AG04449 (cell line): ENCODE data around the gene ASF1A.

ENCODE experiments used
- CTCF ChIA-PET: fragments of 350-600 bp; formaldehyde crosslinking; extraction: SDS; loops from one replicate; lab custom pipeline; 2021; ENCODE audit warnings: antibody characterized with exemption; lab: Yijun Ruan, JAX
- POLR2A ChIA-PET: fragments of 400-600, 350-600 bp; formaldehyde crosslinking; extraction: SDS; loops from one replicate; lab custom pipeline; 2020; ENCODE audit warnings: antibody characterized with exemption, inconsistent platforms; lab: Yijun Ruan, JAX
- DNase-seq: peaks from one replicate; pipeline ENCODE4 v3.0.0-alpha.2; 2010; ENCODE audit warnings: low read depth, low spot score
- H3K4me3 ChIP-seq: 2 replicates; pipeline ENCODE4 v1.5.1; 2011; ENCODE audit warnings: low read depth, mild to moderate bottlenecking, control low read depth, low read length
- TF ChIP-seq, protein P1 (sequence below): IDR thresholded peaks from one replicate; pipeline ENCODE4 v1.5.1; 2011; ENCODE audit warnings: mild to moderate bottlenecking, moderate library complexity, low read length, control low read depth, inconsistent platforms; ENCODE audit not compliant: insufficient read depth; ENCODE audit errors: missing control alignments

ASF1A gene

DNA sequence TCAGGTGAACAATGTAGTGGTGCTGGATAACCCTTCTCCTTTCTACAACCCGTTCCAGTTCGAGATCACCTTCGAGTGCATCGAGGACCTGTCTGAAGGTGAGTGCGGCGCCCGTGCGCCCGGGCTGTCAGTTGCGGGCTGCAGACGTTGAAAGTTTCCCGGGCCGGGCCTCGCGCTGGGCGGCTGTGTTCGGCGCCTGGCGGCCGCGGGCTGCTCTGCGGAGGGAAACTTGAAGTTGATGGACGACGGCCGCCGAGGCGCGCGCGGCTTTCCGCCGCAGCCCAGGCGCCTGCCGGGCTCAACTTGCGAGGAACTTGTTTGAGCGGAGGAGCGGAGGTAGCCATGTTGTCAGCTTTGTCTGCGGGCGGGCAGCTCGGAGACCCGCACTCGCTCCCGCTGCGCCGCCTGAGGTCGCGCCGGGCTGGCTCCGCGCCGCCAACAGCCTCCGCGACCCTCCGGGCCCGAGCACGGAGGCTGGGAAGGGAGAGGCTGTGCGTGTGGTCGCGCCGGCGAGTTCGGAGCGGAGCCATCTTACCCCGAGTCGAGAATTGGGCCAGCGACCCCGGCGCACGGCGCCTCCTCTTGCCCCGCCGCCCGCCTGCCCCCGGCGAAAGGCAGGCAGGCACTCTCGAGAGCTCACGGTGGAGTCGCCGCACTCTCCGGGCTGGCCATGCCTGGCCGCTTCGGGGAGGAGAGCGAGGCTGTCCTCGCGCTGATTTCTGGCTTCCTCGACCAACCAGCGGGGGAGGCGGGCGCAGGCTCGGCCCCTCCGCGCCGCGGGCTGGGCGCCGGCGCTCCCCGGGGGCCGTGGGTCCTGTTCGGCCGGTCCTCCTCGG is 691 bp downstream of the ASF1A start:
- CTCF ChIA-PET = interaction anchor here (0.6 to 3.8 kb wide), 13 partner anchors 9 to 215 kb away, joined by 3 to 18 read pairs (median 4); no protein-coding TSS in a partner anchor

DNA sequence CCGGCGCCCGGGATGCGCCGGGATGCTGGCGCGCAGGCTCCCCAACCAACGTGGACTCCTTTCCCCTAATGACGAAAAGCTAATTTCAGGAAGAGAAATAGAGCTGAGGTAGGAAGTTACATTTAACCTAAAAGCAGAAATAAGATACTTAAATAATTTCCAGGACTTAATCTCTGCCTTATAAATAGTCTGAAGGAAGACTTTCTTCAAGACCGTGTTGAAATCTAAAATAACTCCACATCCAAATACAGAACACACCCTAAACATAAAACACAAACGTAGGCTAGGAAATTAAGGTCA is 1.3 kb downstream of the ASF1A start:
- DNase-seq = no peak

More for the DNA sequence above, 691 bp downstream of the ASF1A start:
- H3K4me3 ChIP-seq = peak overlapping the region; percentile 83
- POLR2A ChIA-PET = interaction anchor here (0.7 to 2.5 kb wide), 5 partner anchors 14 to 270 kb away, joined by 3 to 6 read pairs (median 4); partner anchors contain the start of gene MCM9
- TF ChIP-seq, protein P1, sequence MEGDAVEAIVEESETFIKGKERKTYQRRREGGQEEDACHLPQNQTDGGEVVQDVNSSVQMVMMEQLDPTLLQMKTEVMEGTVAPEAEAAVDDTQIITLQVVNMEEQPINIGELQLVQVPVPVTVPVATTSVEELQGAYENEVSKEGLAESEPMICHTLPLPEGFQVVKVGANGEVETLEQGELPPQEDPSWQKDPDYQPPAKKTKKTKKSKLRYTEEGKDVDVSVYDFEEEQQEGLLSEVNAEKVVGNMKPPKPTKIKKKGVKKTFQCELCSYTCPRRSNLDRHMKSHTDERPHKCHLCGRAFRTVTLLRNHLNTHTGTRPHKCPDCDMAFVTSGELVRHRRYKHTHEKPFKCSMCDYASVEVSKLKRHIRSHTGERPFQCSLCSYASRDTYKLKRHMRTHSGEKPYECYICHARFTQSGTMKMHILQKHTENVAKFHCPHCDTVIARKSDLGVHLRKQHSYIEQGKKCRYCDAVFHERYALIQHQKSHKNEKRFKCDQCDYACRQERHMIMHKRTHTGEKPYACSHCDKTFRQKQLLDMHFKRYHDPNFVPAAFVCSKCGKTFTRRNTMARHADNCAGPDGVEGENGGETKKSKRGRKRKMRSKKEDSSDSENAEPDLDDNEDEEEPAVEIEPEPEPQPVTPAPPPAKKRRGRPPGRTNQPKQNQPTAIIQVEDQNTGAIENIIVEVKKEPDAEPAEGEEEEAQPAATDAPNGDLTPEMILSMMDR = peak; percentile 2
- DNase-seq = no peak

DNA sequence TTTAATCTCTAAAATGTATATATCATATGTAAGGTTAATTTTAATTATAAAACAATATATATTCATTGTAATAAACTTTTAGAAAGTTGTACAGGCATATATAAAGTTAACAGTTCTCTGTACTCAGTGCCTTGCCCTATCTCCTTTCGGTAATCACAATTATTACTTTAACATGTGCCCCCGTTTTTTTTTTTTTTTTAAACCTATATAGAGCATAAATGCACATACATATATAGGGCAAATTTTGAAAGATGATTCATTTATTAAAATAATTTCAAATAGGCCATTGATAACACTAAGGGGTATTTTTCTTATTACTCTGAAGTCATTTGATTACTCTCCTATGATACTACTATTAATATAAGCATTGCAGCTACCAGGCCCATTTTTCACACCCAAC is 1.9 kb downstream of the ASF1A start:
- ChIA-PET POLR2A (interaction anchor here (0.8 kb wide), 1 partner anchor 14 kb away, joined by 8 read pairs; no protein-coding TSS in a partner anchor), CTCF (interaction anchor here (1.4 to 3.8 kb wide), 4 partner anchors 12 to 34 kb away, joined by 3 to 18 read pairs (median 7); no protein-coding TSS in a partner anchor)
- TF ChIP-seq, protein P1 = no peak
- DNase-seq = no peak
- peak overlapping the region; percentile 32 for H3K4me3 ChIP-seq

More for the DNA sequence above, 1.3 kb downstream of the ASF1A start:
- CTCF ChIA-PET = interaction anchor here (1.1 to 3.8 kb wide), 7 partner anchors 13 to 215 kb away, joined by 3 to 18 read pairs (median 4); no protein-coding TSS in a partner anchor
- TF ChIP-seq, protein P1 = no peak
- POLR2A ChIA-PET = interaction anchor here (0.7 to 0.9 kb wide), 2 partner anchors 39 to 270 kb away, joined by 3 to 4 read pairs; no protein-coding TSS in a partner anchor
- peak overlapping the region; percentile 83 for H3K4me3 ChIP-seq

DNA sequence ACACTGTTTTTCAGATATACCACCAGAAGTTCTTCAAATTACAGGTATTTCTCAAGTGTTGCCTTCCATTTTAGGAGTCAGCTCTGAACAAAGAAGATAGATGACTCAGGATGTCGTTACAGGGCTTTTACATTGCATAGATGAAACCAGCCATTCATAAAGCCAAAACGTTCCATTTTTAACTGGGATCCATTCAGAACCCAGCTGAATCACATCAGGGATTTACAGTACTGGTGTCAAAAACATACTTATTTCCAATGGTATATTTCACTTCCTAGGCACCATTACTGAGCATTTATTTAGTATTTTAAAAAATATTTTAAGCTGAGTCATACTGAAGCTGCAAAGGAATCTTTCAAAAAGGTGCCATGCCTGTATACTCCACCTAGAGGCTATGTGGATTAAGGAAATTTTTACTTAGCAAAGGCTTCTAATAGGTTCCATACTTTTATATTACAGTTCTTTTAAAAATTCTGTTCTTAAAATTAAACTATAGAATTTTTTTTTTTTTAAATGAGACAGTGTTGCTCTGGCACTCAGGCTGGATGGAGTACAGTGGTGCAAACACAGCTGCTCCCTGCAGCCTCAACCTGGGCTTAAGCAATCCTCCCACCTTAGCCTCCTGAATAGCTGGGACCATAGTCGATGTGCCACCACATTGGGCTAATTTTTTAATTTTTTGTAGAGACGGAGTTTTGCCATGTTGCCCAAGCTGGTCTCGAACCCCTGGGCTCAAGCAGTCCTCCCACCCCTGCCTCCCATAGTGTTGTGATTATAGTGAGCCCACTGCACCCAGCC is 2.6 kb downstream of the ASF1A start:
- peak overlapping the region; percentile 1 for H3K4me3 ChIP-seq
- TF ChIP-seq, protein P1 = peak; percentile 32
- POLR2A ChIA-PET = interaction anchor here (0.8 kb wide), 1 partner anchor 14 kb away, joined by 8 read pairs; no protein-coding TSS in a partner anchor
- CTCF ChIA-PET = interaction anchor here (1.1 to 3.8 kb wide), 5 partner anchors 11 to 36 kb away, joined by 3 to 18 read pairs (median 3); no protein-coding TSS in a partner anchor
- DNase-seq = no peak

DNA sequence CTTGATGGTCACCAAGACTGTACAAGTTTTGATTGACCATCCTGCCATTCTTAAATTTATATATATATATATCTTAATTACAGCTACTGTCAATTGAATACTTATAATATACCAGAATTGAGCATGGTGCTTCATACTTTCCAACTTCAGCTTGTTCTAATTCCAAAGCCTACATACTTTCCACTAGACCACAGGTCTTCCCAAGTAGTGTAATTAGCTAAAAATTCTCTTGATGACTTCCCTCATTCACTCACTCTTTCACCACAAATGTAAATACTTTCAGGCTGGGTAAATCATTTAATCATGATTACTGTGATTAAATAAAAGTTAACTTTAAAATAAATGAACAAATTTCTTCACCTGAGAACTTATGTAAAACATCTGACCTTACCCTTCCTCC is 3.4 kb downstream of the ASF1A start:
- no peak overlapping the region for H3K4me3 ChIP-seq
- ChIA-PET POLR2A (no interaction called here), CTCF (interaction anchor here (1.1 to 1.2 kb wide), 2 partner anchors 16 to 35 kb away, joined by 3 read pairs; no protein-coding TSS in a partner anchor)
- DNase-seq = no peak
- TF ChIP-seq, protein P1 = no peak
